GM13976 (cell line): ENCODE results near the gene SFRP2.

Source experiments
- DNase-seq: peaks from one replicate; pipeline ENCODE4 v3.0.0; 2012; ENCODE audit warnings: low spot score
- in situ Hi-C: fragments of 300-500 bp; cut with MboI; formaldehyde crosslinking; loops from one replicate; pipeline ENCODE4 v1.12.0; 2022; ENCODE audit warnings: low sequenced_read_pairs, mixed read lengths, inconsistent platforms; ENCODE audit not compliant: unreplicated experiment
- TF ChIP-seq, protein P1 (sequence below): IDR thresholded peaks from 2 replicates; pipeline ENCODE4 v1.5.1; 2012; ENCODE audit warnings: borderline replicate concordance, mild to moderate bottlenecking; ENCODE audit not compliant: insufficient read depth; ENCODE audit errors: extremely low read depth, missing control alignments, control extremely low read depth

SFRP2 gene

DNA sequence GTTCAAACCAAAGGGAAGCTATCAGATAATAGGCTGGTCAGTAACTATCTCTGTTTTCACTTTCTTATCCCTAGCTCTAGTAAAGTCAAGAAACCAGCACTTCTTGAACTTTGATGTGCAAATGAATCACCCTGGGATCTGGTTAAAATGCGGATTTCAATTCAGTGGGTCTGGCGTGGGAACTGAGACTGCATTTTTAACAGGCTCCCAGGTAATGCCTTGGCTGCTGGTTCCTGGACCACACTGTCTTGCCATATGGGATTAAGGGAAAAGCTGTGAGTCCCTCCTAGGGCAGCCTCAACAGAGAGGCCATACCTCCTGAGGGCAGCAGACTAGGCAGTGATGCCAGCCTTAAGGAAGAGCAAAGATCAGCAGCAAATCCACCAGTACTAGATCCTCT is 30.7 kb downstream of the SFRP2 start:
- TF ChIP-seq, protein P1, sequence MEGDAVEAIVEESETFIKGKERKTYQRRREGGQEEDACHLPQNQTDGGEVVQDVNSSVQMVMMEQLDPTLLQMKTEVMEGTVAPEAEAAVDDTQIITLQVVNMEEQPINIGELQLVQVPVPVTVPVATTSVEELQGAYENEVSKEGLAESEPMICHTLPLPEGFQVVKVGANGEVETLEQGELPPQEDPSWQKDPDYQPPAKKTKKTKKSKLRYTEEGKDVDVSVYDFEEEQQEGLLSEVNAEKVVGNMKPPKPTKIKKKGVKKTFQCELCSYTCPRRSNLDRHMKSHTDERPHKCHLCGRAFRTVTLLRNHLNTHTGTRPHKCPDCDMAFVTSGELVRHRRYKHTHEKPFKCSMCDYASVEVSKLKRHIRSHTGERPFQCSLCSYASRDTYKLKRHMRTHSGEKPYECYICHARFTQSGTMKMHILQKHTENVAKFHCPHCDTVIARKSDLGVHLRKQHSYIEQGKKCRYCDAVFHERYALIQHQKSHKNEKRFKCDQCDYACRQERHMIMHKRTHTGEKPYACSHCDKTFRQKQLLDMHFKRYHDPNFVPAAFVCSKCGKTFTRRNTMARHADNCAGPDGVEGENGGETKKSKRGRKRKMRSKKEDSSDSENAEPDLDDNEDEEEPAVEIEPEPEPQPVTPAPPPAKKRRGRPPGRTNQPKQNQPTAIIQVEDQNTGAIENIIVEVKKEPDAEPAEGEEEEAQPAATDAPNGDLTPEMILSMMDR, result no peak
- no peak for DNase-seq
- in situ Hi-C loops, result no loop called here

DNA sequence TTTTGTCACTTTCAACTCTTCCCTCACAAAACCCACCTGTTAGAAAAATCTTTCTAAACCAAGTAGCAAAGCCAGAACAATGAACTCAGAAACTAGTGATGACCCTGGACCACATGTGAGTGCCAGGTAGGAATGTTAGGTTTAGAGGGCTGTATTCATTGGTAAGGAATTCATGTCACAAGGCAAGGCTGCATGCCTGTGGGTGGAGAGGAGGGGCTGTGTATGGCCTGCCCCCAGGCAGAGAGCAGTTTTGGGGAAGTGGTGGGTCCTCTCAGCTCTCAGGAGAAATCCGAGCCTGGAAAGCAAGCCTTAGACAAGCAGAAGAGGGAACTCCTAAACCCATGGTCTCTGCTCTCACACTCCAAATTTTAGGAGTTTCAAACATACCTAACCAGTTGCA is 31.5 kb downstream of the SFRP2 start:
- no peak for DNase-seq
- TF ChIP-seq, protein P1, result no peak
- in situ Hi-C loops, result no loop called here

DNA sequence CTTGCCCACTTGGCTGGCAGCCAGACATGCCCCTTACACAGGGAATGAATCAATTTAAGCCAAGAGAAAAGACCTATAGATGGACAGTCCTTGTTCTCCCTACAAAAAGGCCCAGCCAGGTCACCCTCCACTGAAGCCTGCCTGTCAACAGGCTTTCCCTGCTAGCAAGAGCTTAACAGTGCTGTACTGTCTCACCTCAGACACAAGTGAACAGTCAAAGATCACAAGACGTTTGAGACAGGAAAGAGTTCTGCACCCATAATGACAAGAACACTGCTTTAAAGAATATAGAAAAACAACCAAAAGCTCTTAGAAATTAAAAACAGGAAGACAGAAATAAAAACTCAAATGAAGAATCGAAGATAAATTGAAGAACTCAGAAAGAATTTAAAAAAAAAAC is 33.7 kb downstream of the SFRP2 start:
- in situ Hi-C loops, result no loop called here
- TF ChIP-seq, protein P1, result no peak
- DNase-seq, result no peak

DNA sequence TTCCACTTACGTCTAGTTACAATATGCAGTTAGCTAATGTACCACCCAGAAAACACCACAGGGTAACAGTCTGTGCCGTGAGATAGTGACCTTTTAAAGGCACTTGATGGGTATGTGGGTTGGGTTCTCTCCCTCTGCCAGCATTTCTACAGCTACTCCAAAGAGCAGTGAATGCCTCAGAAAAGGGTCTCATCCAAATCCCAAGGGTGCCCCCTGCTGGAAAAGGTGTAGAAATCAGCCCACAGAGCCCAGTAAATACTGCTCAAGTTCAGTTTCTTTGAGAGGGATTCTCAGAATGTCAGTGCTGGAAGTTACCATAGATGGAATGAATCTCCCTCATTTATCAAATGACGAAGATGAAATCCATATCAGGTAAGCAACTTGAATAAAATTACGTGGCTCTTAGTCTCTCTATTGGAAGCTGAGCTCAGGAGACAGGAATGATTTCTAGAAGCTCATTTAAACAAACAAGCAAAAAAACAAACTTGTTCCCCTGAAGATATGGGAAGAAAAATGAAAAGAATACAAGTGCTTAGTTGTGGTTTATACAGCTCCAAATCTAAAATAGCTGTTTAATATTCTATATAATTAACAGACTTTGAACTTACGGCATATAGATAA is 38.6 kb downstream of the SFRP2 start:
- in situ Hi-C loops, result no loop called here
- peak; percentile 61 for DNase-seq
- TF ChIP-seq, protein P1, result peak; percentile 64

DNA sequence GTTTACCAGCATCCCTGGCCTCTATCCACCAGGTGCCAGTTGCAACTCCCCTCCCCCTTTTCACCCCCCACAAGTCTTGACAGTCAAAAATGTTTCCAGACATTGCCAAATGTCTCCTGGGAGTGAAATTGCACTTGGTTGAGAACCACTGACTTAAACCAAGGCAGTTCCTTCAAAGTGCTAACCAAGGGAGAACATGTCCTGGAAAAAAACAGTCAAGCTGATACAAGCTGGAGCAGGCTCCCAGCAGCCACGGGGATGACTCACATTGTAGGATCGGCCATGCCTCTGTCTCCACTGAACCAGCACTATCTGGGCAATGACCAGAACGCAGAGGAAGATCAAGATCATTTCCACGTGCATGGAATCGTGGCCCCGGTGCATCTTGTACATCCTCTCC is 40.5 kb downstream of the SFRP2 start:
- TF ChIP-seq, protein P1, result no peak
- DNase-seq, result no peak
- in situ Hi-C loops, result no loop called here

DNA sequence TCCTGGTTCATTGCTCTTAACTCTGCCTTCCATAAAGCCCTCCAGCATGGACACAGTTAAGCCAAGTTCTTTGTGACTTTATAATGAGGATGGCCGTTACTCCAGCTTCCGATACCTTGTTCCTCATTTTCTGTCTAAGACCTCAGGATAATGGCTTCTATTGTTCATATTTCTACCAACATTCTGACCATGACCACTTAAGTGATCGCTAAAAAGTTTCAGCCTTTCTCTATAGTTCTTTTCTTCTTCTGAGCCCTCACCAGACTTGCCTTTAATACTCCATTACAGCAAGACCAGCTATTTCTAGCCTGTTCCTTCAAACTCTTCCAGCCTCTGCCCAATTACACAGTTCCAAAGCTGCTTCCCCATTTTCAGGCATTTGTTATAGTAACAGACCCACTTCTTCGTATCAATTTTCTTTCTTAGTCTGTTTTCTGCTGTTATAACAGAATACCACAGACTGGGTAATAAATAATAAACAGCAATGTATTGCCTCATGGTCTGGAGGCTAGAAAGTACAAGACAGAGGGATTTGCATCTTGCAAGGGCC is 41.4 kb downstream of the SFRP2 start:
- in situ Hi-C loops, result no loop called here
- TF ChIP-seq, protein P1, result no peak
- no peak for DNase-seq

DNA sequence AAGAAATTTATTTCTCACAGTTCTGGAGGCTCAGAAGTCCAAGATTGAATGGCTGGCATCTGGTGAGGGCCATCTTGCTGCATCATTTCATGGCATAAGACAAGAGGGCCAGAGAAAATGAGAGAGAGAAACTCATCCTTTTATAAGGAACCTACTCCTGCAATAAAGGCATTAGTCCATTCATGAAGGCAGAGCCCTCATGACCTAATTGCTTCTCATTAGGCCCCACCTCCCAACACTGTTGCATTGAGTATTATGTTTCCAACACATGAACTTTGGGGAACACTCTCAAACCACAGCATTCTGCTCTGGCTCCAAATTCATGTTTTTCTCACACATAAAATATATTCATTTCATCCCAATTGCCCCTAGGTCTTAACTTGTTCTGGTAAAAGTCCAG is 43.2 kb downstream of the SFRP2 start:
- TF ChIP-seq, protein P1, result no peak
- in situ Hi-C loops, result no loop called here

More for the DNA sequence above, 43.2 kb downstream of the SFRP2 start:
- DNase-seq, result no peak
